Liver (tissue), 3 donors: ENCODE results near the gene CYSRT1.

Experiments
- ATF3 ChIP-seq: IDR thresholded peaks from 2 replicates; pipeline ENCODE4 v1.6.1; 2016; ENCODE audit warnings: antibody characterized with exemption
- CTCF ChIP-seq: fragments of 150-350 bp; IDR thresholded peaks from 2 replicates; pipeline ENCODE4 v1.5.1; 2017; ENCODE audit warnings: improper control_type of control experiment, low read depth, low read length; ENCODE audit not compliant: missing input control
- EGR1 ChIP-seq, 2 donors: IDR thresholded peaks; 2 replicates each; pipeline ENCODE4 v1.6.1; 2016 to 2018; ENCODE audit warnings: antibody characterized with exemption in 2 of 2, low read depth in 2 of 2
- GABPA ChIP-seq, 2 donors: IDR thresholded peaks in 1 of 2; conservative IDR thresholded peaks in 1 of 2; 2 replicates each; pipeline ENCODE4 v1.6.1; 2016; ENCODE audit warnings: antibody characterized with exemption in 2 of 2, mild to moderate bottlenecking in 1 of 2, moderate library complexity in 1 of 2
- HNF4G ChIP-seq: IDR thresholded peaks from 2 replicates; pipeline ENCODE4 v1.6.1; 2016; ENCODE audit warnings: antibody characterized with exemption
- JUND ChIP-seq, 2 donors: IDR thresholded peaks; 2 replicates each; pipeline ENCODE4 v1.6.1; 2016; ENCODE audit warnings: antibody characterized with exemption in 2 of 2
- NR2F2 ChIP-seq: IDR thresholded peaks from 2 replicates; pipeline ENCODE4 v1.6.1; 2016; ENCODE audit warnings: antibody characterized with exemption
- RAD21 ChIP-seq, 2 donors: IDR thresholded peaks; 2 replicates each; pipeline ENCODE4 v1.6.1; 2016; ENCODE audit warnings: antibody characterized with exemption in 2 of 2, mild to moderate bottlenecking in 2 of 2
- RXRA ChIP-seq, 2 donors: IDR thresholded peaks; 2 replicates each; pipeline ENCODE4 v1.6.1; 2017 to 2018; ENCODE audit warnings: antibody characterized with exemption in 2 of 2, mild to moderate bottlenecking in 1 of 2
- SP1 ChIP-seq: IDR thresholded peaks from 2 replicates; pipeline ENCODE4 v1.6.1; 2018; ENCODE audit warnings: antibody characterized with exemption, mild to moderate bottlenecking
- TAF1 ChIP-seq: conservative IDR thresholded peaks from 2 replicates; pipeline ENCODE4 v1.6.1; 2016; ENCODE audit warnings: antibody characterized with exemption, mild to moderate bottlenecking
- TF ChIP-seq, protein P1 (sequence below): IDR thresholded peaks from 2 replicates; pipeline ENCODE4 v1.6.1; 2016; ENCODE audit warnings: antibody characterized with exemption, mild to moderate bottlenecking
- TF ChIP-seq, protein P2 (sequence below): IDR thresholded peaks from 2 replicates; pipeline ENCODE4 v1.6.1; 2016; ENCODE audit warnings: antibody characterized with exemption
- TF ChIP-seq, protein P3 (sequence below): IDR thresholded peaks from 2 replicates; pipeline ENCODE4 v1.6.1; 2016; ENCODE audit warnings: antibody characterized with exemption
- donor health status: healthy.
- donor health status: healthy.

DNA sequence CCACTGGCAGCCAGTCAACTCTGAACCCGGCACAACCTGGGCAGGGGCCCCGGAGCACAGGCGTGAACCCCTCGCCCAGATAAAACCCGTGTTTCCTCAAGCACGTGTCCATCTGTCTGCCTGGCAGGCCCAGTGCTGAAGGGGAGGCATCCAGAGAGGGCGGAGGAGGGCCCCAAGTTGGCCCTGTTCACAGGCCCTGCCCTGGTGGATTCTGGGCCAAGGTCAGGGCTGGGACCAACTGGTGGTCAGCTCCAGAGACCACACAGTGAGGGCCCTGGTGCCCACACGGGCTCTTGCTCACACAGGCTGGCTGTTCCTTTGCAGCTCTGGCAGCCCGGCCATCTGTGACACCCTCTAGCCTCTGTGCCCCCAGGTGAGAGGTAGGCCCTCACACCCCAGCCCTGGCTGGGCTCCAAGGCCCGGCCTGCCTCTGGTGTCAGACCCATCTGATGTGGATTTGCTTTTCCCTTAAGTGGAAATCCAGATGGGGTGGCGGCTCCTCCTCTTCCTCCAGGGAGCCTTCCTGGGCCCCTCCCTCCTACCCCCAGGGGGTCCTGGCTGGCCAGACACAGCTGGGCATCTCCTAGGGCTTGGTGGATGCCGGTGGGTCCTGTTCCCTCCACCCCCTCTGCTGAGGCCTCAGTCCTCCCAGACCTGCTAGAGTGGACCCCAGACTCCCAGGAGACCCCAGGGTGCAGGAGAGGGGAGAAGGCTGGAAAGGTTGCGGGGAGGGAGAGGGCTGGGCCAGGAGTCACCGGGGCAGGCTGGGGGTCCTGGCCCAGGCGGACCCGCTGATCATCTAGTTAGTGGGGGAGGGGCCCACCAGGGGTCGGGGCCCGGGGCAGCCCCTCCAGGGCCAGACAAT lies 25.6 kb downstream of the CYSRT1 start:
- TF ChIP-seq CTCF = no peak
- no peak for TF ChIP-seq RXRA (IDR thresholded peaks at IDR 0.05)
- TF ChIP-seq, protein P1, sequence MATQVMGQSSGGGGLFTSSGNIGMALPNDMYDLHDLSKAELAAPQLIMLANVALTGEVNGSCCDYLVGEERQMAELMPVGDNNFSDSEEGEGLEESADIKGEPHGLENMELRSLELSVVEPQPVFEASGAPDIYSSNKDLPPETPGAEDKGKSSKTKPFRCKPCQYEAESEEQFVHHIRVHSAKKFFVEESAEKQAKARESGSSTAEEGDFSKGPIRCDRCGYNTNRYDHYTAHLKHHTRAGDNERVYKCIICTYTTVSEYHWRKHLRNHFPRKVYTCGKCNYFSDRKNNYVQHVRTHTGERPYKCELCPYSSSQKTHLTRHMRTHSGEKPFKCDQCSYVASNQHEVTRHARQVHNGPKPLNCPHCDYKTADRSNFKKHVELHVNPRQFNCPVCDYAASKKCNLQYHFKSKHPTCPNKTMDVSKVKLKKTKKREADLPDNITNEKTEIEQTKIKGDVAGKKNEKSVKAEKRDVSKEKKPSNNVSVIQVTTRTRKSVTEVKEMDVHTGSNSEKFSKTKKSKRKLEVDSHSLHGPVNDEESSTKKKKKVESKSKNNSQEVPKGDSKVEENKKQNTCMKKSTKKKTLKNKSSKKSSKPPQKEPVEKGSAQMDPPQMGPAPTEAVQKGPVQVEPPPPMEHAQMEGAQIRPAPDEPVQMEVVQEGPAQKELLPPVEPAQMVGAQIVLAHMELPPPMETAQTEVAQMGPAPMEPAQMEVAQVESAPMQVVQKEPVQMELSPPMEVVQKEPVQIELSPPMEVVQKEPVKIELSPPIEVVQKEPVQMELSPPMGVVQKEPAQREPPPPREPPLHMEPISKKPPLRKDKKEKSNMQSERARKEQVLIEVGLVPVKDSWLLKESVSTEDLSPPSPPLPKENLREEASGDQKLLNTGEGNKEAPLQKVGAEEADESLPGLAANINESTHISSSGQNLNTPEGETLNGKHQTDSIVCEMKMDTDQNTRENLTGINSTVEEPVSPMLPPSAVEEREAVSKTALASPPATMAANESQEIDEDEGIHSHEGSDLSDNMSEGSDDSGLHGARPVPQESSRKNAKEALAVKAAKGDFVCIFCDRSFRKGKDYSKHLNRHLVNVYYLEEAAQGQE = no peak
- no peak for TF ChIP-seq RAD21 (IDR thresholded peaks at IDR 0.05)
- TF ChIP-seq, protein P2, sequence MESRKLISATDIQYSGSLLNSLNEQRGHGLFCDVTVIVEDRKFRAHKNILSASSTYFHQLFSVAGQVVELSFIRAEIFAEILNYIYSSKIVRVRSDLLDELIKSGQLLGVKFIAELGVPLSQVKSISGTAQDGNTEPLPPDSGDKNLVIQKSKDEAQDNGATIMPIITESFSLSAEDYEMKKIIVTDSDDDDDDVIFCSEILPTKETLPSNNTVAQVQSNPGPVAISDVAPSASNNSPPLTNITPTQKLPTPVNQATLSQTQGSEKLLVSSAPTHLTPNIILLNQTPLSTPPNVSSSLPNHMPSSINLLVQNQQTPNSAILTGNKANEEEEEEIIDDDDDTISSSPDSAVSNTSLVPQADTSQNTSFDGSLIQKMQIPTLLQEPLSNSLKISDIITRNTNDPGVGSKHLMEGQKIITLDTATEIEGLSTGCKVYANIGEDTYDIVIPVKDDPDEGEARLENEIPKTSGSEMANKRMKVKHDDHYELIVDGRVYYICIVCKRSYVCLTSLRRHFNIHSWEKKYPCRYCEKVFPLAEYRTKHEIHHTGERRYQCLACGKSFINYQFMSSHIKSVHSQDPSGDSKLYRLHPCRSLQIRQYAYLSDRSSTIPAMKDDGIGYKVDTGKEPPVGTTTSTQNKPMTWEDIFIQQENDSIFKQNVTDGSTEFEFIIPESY = no peak
- TF ChIP-seq HNF4G = no peak
- TF ChIP-seq SP1 = no peak
- TF ChIP-seq GABPA (IDR thresholded peaks at IDR 0.05 in 1 of 2, conservative IDR thresholded peaks at IDR 0.05 in 1 of 2) = no peak
- no peak for TF ChIP-seq EGR1 (IDR thresholded peaks at IDR 0.05; ENCODE audit: low read depth in 2 of 2)
- TF ChIP-seq TAF1 = no peak
- TF ChIP-seq, protein P3, sequence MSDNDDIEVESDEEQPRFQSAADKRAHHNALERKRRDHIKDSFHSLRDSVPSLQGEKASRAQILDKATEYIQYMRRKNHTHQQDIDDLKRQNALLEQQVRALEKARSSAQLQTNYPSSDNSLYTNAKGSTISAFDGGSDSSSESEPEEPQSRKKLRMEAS = no peak
- no peak for TF ChIP-seq JUND (IDR thresholded peaks at IDR 0.05)
- no peak for TF ChIP-seq NR2F2
- no peak for TF ChIP-seq ATF3
